HCT116 (cell line): Measurements from ENCODE around the gene ASB8.

Source experiments
- ATF3 ChIP-seq: IDR thresholded peaks from 2 replicates; pipeline ENCODE4 v1.6.1; 2012
- EZH2 ChIP-seq: fragments of 200-600 bp; sonication (generic); IDR thresholded peaks from 2 replicates; pipeline ENCODE4 v1.6.1; 2017; ENCODE audit warnings: antibody characterized with exemption, mixed run types
- POLR2A ChIP-seq: IDR thresholded peaks from 2 replicates; pipeline ENCODE4 v1.7.0; 2011; ENCODE audit warnings: borderline replicate concordance; ENCODE audit not compliant: insufficient read depth, insufficient read length; ENCODE audit errors: extremely low read depth
- POLR2AphosphoS5 ChIP-seq: IDR thresholded peaks from 2 replicates; pipeline ENCODE4 v1.6.1; 2011; ENCODE audit warnings: mild to moderate bottlenecking, low read depth, low read length, moderate library complexity
- RAD21 ChIP-seq: IDR thresholded peaks from 2 replicates; pipeline ENCODE4 v1.6.1; 2012; ENCODE audit warnings: low read depth, mild to moderate bottlenecking
- SRF ChIP-seq: IDR thresholded peaks from 2 replicates; pipeline ENCODE4 v1.6.1; 2012; ENCODE audit warnings: low read depth
- YY1 ChIP-seq: IDR thresholded peaks from 2 replicates; pipeline ENCODE4 v1.6.1; 2011; ENCODE audit warnings: low read length, low read depth, moderate library complexity, mild to moderate bottlenecking; ENCODE audit not compliant: insufficient replicate concordance; ENCODE audit errors: extremely low read depth
- TF ChIP-seq, protein P1 (sequence below): IDR thresholded peaks from 2 replicates; pipeline ENCODE4 v1.6.1; 2011; ENCODE audit warnings: mild to moderate bottlenecking, low read length, moderate library complexity; ENCODE audit not compliant: insufficient replicate concordance; ENCODE audit errors: extremely low read depth
- TF ChIP-seq, protein P2 (sequence below), 3 experiments: fragments of 200-600 bp in 1 of 3; sonication (generic) in 1 of 3; IDR thresholded peaks in 2 of 3; conservative IDR thresholded peaks in 1 of 3; 2 replicates each; pipeline ENCODE4 v1.5.1; 2012 to 2017; ENCODE audit warnings: low read depth in 2 of 3, low read length in 2 of 3, antibody characterized with exemption in 1 of 3, borderline replicate concordance in 1 of 3, control low read depth in 1 of 3, mild to moderate bottlenecking in 1 of 3, mixed read lengths in 1 of 3, mixed run types in 1 of 3, moderate library complexity in 1 of 3; ENCODE audit not compliant: insufficient read depth in 1 of 3
- TF ChIP-seq, protein P3 (sequence below): IDR thresholded peaks from 2 replicates; pipeline ENCODE4 v1.6.1; 2012
- TF ChIP-seq, protein P4 (sequence below): IDR thresholded peaks from 2 replicates; pipeline ENCODE4 v1.6.1; 2012; ENCODE audit warnings: low read depth

- TF ChIP-seq RAD21 (no peak), POLR2A (no peak), YY1 (no peak), ATF3 (no peak), EZH2 (no peak), POLR2AphosphoS5 (no peak), SRF (no peak)
- TF ChIP-seq, protein P1, sequence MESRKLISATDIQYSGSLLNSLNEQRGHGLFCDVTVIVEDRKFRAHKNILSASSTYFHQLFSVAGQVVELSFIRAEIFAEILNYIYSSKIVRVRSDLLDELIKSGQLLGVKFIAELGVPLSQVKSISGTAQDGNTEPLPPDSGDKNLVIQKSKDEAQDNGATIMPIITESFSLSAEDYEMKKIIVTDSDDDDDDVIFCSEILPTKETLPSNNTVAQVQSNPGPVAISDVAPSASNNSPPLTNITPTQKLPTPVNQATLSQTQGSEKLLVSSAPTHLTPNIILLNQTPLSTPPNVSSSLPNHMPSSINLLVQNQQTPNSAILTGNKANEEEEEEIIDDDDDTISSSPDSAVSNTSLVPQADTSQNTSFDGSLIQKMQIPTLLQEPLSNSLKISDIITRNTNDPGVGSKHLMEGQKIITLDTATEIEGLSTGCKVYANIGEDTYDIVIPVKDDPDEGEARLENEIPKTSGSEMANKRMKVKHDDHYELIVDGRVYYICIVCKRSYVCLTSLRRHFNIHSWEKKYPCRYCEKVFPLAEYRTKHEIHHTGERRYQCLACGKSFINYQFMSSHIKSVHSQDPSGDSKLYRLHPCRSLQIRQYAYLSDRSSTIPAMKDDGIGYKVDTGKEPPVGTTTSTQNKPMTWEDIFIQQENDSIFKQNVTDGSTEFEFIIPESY: no peak
- TF ChIP-seq, protein P2, sequence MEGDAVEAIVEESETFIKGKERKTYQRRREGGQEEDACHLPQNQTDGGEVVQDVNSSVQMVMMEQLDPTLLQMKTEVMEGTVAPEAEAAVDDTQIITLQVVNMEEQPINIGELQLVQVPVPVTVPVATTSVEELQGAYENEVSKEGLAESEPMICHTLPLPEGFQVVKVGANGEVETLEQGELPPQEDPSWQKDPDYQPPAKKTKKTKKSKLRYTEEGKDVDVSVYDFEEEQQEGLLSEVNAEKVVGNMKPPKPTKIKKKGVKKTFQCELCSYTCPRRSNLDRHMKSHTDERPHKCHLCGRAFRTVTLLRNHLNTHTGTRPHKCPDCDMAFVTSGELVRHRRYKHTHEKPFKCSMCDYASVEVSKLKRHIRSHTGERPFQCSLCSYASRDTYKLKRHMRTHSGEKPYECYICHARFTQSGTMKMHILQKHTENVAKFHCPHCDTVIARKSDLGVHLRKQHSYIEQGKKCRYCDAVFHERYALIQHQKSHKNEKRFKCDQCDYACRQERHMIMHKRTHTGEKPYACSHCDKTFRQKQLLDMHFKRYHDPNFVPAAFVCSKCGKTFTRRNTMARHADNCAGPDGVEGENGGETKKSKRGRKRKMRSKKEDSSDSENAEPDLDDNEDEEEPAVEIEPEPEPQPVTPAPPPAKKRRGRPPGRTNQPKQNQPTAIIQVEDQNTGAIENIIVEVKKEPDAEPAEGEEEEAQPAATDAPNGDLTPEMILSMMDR (IDR thresholded peaks at IDR 0.05 in 2 of 3, conservative IDR thresholded peaks at IDR 0.05 in 1 of 3; ENCODE audit: borderline replicate concordance in 1 of 3, insufficient read depth in 1 of 3, low read depth in 2 of 3, low read length in 2 of 3): no peak
- TF ChIP-seq, protein P3, sequence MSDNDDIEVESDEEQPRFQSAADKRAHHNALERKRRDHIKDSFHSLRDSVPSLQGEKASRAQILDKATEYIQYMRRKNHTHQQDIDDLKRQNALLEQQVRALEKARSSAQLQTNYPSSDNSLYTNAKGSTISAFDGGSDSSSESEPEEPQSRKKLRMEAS: no peak
- TF ChIP-seq, protein P4, sequence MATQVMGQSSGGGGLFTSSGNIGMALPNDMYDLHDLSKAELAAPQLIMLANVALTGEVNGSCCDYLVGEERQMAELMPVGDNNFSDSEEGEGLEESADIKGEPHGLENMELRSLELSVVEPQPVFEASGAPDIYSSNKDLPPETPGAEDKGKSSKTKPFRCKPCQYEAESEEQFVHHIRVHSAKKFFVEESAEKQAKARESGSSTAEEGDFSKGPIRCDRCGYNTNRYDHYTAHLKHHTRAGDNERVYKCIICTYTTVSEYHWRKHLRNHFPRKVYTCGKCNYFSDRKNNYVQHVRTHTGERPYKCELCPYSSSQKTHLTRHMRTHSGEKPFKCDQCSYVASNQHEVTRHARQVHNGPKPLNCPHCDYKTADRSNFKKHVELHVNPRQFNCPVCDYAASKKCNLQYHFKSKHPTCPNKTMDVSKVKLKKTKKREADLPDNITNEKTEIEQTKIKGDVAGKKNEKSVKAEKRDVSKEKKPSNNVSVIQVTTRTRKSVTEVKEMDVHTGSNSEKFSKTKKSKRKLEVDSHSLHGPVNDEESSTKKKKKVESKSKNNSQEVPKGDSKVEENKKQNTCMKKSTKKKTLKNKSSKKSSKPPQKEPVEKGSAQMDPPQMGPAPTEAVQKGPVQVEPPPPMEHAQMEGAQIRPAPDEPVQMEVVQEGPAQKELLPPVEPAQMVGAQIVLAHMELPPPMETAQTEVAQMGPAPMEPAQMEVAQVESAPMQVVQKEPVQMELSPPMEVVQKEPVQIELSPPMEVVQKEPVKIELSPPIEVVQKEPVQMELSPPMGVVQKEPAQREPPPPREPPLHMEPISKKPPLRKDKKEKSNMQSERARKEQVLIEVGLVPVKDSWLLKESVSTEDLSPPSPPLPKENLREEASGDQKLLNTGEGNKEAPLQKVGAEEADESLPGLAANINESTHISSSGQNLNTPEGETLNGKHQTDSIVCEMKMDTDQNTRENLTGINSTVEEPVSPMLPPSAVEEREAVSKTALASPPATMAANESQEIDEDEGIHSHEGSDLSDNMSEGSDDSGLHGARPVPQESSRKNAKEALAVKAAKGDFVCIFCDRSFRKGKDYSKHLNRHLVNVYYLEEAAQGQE: no peak
Observed at GRCh38 chr12:48160807-48161206, 3.5 kb upstream of the ASB8 start.
